HCT116 (cell line): ENCODE data around the gene CMTM2. TPM values are rescaled to one million over a fixed set of nuclear protein-coding genes. Genes with fewer than 3 reads are reported as not detected.
A peak's percentile ranks its signal among the peaks of the same experiment; 100 is the strongest.

Source experiments
- ATAC-seq: fragments of 200-7000 bp; cut with Tn5 transposase; 2 replicates; pipeline ENCODE4 v1.9.1; 2020; ENCODE audit warnings: mild to moderate bottlenecking, moderate library complexity
- BruUV-seq: library from RNA; stranded (reverse); fragments of 400-500 nt; replicated peaks from 2 replicates; lab custom pipeline; 2021; lab: Mats Ljungman, UMichigan
- CTCF ChIA-PET: fragments of 300-600 bp; sonication (Branson Sonifier 250); formaldehyde crosslinking; loops from one replicate; lab custom pipeline; 2021; ENCODE audit warnings: antibody characterized with exemption; lab: Charles Lee
- POLR2A ChIA-PET: fragments of 300-600, 350-600 bp; sonication (Branson Sonifier 250); formaldehyde crosslinking; loops from one replicate; lab custom pipeline; 2021; ENCODE audit warnings: antibody characterized with exemption; lab: Charles Lee
- RAD21 ChIA-PET, 2 experiments: fragments of 300-600 bp; sonication (Branson Sonifier 250); formaldehyde crosslinking; loops; one replicate each; lab custom pipeline; 2023; ENCODE audit warnings: low total read pairs in 2 of 2; ENCODE audit not compliant: uncharacterized antibody in 2 of 2, unreplicated experiment in 2 of 2, low non-redundant PET in 1 of 2; lab: Charles Lee
- DNase-seq: peaks from one replicate; pipeline ENCODE4 v3.0.0-alpha.2; 2010; ENCODE audit warnings: low read depth, low spot score
- H2AFZ ChIP-seq: fragments of 200-600 bp; shearing (Covaris generic), sonication (generic); 2 replicates; pipeline ENCODE4 v1.6.1; 2017; ENCODE audit warnings: low read depth, mixed run types, mixed read lengths, antibody characterized with exemption, low read length; ENCODE audit not compliant: poor library complexity, severe bottlenecking
- H3K27ac ChIP-seq: 2 replicates; pipeline ENCODE4 v1.5.1; 2012; ENCODE audit warnings: low read depth, low read length
- H3K27me3 ChIP-seq: fragments of 200-600 bp; sonication (generic); 2 replicates; pipeline ENCODE4 v1.6.1; 2016; ENCODE audit warnings: mixed run types, low read length, mixed read lengths; ENCODE audit not compliant: insufficient read depth
- H3K36me3 ChIP-seq, 2 experiments: fragments of 200-500 bp in 1 of 2; fragments of 200-600 bp in 1 of 2; sonication (Bioruptor generic) in 1 of 2; sonication (generic) in 1 of 2; 2 replicates each; pipeline versions ENCODE4 v1.5.1 to v1.6.1; 2014 to 2016; ENCODE audit warnings: low read length in 2 of 2, inconsistent platforms in 1 of 2, mixed read lengths in 1 of 2, mixed run types in 1 of 2; ENCODE audit not compliant: insufficient read depth in 2 of 2, control insufficient read depth in 1 of 2
- H3K4me1 ChIP-seq, 2 experiments: fragments of 200-600 bp in 1 of 2; sonication (generic) in 1 of 2; 2 replicates each; pipeline versions ENCODE4 v1.5.1 to v1.6.1; 2012 to 2017; ENCODE audit warnings: low read length in 2 of 2, inconsistent platforms in 1 of 2, mild to moderate bottlenecking in 1 of 2, mixed read lengths in 1 of 2, mixed run types in 1 of 2, moderate library complexity in 1 of 2; ENCODE audit not compliant: insufficient read depth in 2 of 2, control insufficient read depth in 1 of 2
- H3K4me2 ChIP-seq: fragments of 200-600 bp; sonication (generic); 2 replicates; pipeline ENCODE4 v1.6.1; 2017; ENCODE audit warnings: mixed run types, low read length, mixed read lengths
- H3K4me3 ChIP-seq, 2 experiments: fragments of 200-600 bp in 1 of 2; sonication (generic) in 1 of 2; replicated peaks in 1 of 2; 2 replicates each; pipeline ENCODE4 v1.5.1; 2011 to 2016; ENCODE audit warnings: low read length in 2 of 2, control low read depth in 1 of 2, low read depth in 1 of 2, mild to moderate bottlenecking in 1 of 2, mixed read lengths in 1 of 2, mixed run types in 1 of 2
- H3K79me2 ChIP-seq: fragments of 200-600 bp; sonication (generic); 2 replicates; pipeline ENCODE4 v1.6.1; 2017; ENCODE audit warnings: mild to moderate bottlenecking, mixed run types, low read length, moderate library complexity, mixed read lengths; ENCODE audit not compliant: insufficient read depth
- H3K9ac ChIP-seq: fragments of 200-600 bp; sonication (generic); 2 replicates; pipeline ENCODE4 v1.6.1; 2016; ENCODE audit warnings: low read length, mixed read lengths
- H3K9me2 ChIP-seq: fragments of 200-600 bp; sonication (generic), shearing (Covaris generic); 2 replicates; pipeline ENCODE4 v1.6.1; 2017; ENCODE audit warnings: mixed run types, mild to moderate bottlenecking, moderate library complexity; ENCODE audit not compliant: insufficient read depth
- H3K9me3 ChIP-seq, 2 experiments: fragments of 200-500 bp in 1 of 2; fragments of 200-600 bp in 1 of 2; sonication (Bioruptor generic) in 1 of 2; sonication (generic) in 1 of 2; 2 replicates each; pipeline ENCODE4 v1.6.1; 2014 to 2017; ENCODE audit warnings: low read length in 2 of 2, mixed read lengths in 2 of 2, inconsistent platforms in 1 of 2, low read depth in 1 of 2, mild to moderate bottlenecking in 1 of 2, mixed run types in 1 of 2, moderate library complexity in 1 of 2; ENCODE audit not compliant: control insufficient read depth in 1 of 2, insufficient read depth in 1 of 2
- H4K20me1 ChIP-seq: fragments of 200-600 bp; sonication (generic), shearing (Covaris generic); 2 replicates; pipeline ENCODE4 v1.6.1; 2017; ENCODE audit warnings: mixed run types, mild to moderate bottlenecking, moderate library complexity; ENCODE audit not compliant: insufficient read depth
- CBX3 ChIP-seq: IDR thresholded peaks from 2 replicates; pipeline ENCODE4 v1.6.1; 2012; ENCODE audit warnings: low read depth
- CEBPB ChIP-seq: IDR thresholded peaks from 2 replicates; pipeline ENCODE4 v1.6.1; 2012; ENCODE audit warnings: low read depth
- EGR1 ChIP-seq: IDR thresholded peaks from 2 replicates; pipeline ENCODE4 v1.6.1; 2012; ENCODE audit warnings: low read depth
- ELF1 ChIP-seq: IDR thresholded peaks from 2 replicates; pipeline ENCODE4 v1.6.1; 2012; ENCODE audit warnings: low read depth, borderline replicate concordance
- EZH2phosphoT487 ChIP-seq: fragments of 200-600 bp; IDR thresholded peaks from 2 replicates; pipeline ENCODE4 v1.6.1; 2018; ENCODE audit warnings: antibody characterized with exemption, borderline replicate concordance
- FOSL1 ChIP-seq: IDR thresholded peaks from 2 replicates; pipeline ENCODE4 v1.6.1; 2012; ENCODE audit warnings: low read depth
- JUND ChIP-seq: IDR thresholded peaks from 2 replicates; pipeline ENCODE4 v1.6.1; 2012
- MAX ChIP-seq: IDR thresholded peaks from 2 replicates; pipeline ENCODE4 v1.6.1; 2012
- POLR2A ChIP-seq: IDR thresholded peaks from 2 replicates; pipeline ENCODE4 v1.7.0; 2011; ENCODE audit warnings: borderline replicate concordance; ENCODE audit not compliant: insufficient read depth, insufficient read length; ENCODE audit errors: extremely low read depth
- RAD21 ChIP-seq: IDR thresholded peaks from 2 replicates; pipeline ENCODE4 v1.6.1; 2012; ENCODE audit warnings: low read depth, mild to moderate bottlenecking
- REST ChIP-seq: IDR thresholded peaks from 2 replicates; pipeline ENCODE4 v1.6.1; 2012; ENCODE audit warnings: low read depth
- SP1 ChIP-seq: IDR thresholded peaks from 2 replicates; pipeline ENCODE4 v1.6.1; 2012; ENCODE audit warnings: low read depth
- SRF ChIP-seq: IDR thresholded peaks from 2 replicates; pipeline ENCODE4 v1.6.1; 2012; ENCODE audit warnings: low read depth
- TCF7L2 ChIP-seq: IDR thresholded peaks from 2 replicates; pipeline ENCODE4 v1.7.0; 2011; ENCODE audit warnings: borderline replicate concordance, inconsistent platforms; ENCODE audit not compliant: insufficient read depth, insufficient read length; ENCODE audit errors: extremely low read depth
- YY1 ChIP-seq: IDR thresholded peaks from 2 replicates; pipeline ENCODE4 v1.6.1; 2011; ENCODE audit warnings: low read length, low read depth, moderate library complexity, mild to moderate bottlenecking; ENCODE audit not compliant: insufficient replicate concordance; ENCODE audit errors: extremely low read depth
- ZBTB33 ChIP-seq: IDR thresholded peaks from 2 replicates; pipeline ENCODE4 v1.6.1; 2011; ENCODE audit warnings: mild to moderate bottlenecking, low read length, moderate library complexity; ENCODE audit not compliant: insufficient replicate concordance; ENCODE audit errors: extremely low read depth
- ZFX ChIP-seq: fragments of 450-650 bp; IDR thresholded peaks from 2 replicates; pipeline ENCODE4 v1.6.1; 2017
- ZNF274 ChIP-seq: fragments of 200-500 bp; sonication (Bioruptor generic); IDR thresholded peaks from 2 replicates; pipeline ENCODE4 v1.6.1; 2014; ENCODE audit warnings: mild to moderate bottlenecking, low read depth, low read length, inconsistent platforms
- intact Hi-C: fragments of 100-400 bp; cut with micrococcal nuclease; formaldehyde crosslinking; loops from 2 replicates; pipeline ENCODE4 v1.10.0; 2022
- total RNA-seq: library from RNA; stranded (reverse); gene quantifications from one replicate; pipeline ENCODE4 v1.2.1, GENCODE V29; 2021; ENCODE audit not compliant: unreplicated experiment

Gene CMTM2
- total RNA-seq, 1 experiment from 2014 or later: 0.42 TPM

- BruUV-seq: TSS peak; percentile 71
- DNase-seq (peak; percentile 79), ATAC-seq (peak; percentile 65)
- Histone ChIP-seq H3K4me3 (peak within 1 kb of the TSS; percentile 51 to 69), H3K9me2 (no peaks in the 10 kb centered on the region), H3K27ac (peak within 1 kb of the TSS; percentile 88), H3K79me2 (peaks cover 26% of the 10 kb centered on the region; the same call in 1 of the 2 replicates), H3K4me1 (peaks cover 25 to 46% of the 10 kb centered on the region in 2 experiments), H3K9ac (peak within 1 kb of the TSS; percentile 71), H3K9me3 (no peaks in the 10 kb centered on the region), H3K27me3 (no peaks in the 10 kb centered on the region), H4K20me1 (no peaks in the 10 kb centered on the region), H2AFZ (peak within 1 kb of the TSS; percentile 36), H3K36me3 (peaks cover 0 to 8% of the 10 kb centered on the region in 2 experiments; a peak in 1 of 4 replicates), H3K4me2 (peak within 1 kb of the TSS; percentile 85)
- CTCF ChIA-PET: interaction anchor here (1.5 to 1.8 kb wide), 2 partner anchors 56 to 278 kb away, joined by 6 to 8 read pairs; partner anchors contain the start of gene NAE1
- POLR2A ChIA-PET: interaction anchor here (1.0 to 1.9 kb wide), 3 partner anchors 18 to 45 kb away, joined by 3 to 8 read pairs (median 4); no protein-coding TSS in a partner anchor
- RAD21 ChIA-PET: no interaction called here
- intact Hi-C loops: no loop called here
- TF ChIP-seq EZH2phosphoT487 (no peak), POLR2A (peak; percentile 90), SRF (no peak), FOSL1 (no peak), ELF1 (no peak), CBX3 (peak; percentile 96), YY1 (peak; percentile 60), TCF7L2 (no peak), EGR1 (no peak), JUND (no peak), SP1 (no peak), MAX (peak; percentile 99), ZNF274 (no peak), ZFX (peak; percentile 58; the same call in 1 of the 2 replicates), RAD21 (no peak), REST (no peak), ZBTB33 (peak; percentile 35), CEBPB (no peak)
Observed at GRCh38 chr16:66552286-66553177, 26.7 kb upstream of the CMTM2 start, which contains the start of gene CKLF. Gene CKLF, plus strand, starts transcription at chr16:66552576. Its CDS starts 140 bp downstream, at chr16:66552716.
